ENCODE data around the gene ARMC2. TPM values are rescaled to one million over a fixed set of nuclear protein-coding genes. Genes with fewer than 3 reads are reported as not detected.

ARMC2 gene
- total and polyA plus RNA-seq, 2 experiments from 2014 or later, result 2.7 to 4.4 TPM

DNA sequence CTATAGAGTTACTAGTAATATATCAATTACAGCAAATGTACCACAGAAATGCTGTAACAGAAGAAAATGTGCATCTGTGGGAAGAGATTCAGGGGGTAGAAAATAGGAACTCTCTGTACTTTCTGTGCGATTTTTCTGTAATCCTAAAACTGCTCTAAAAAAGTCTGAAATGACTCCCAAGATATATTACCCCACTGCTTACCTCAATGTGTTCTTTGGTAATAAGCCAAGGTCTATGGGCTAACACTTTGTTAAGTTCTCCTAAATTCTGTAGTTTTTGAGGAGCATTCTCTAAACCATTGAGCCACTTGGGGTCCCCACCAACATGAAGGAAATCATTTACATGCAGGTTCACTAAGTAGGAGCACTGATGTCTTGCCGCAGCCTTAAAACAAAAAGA lies 152.1 kb downstream of the ARMC2 start:
- DNase-seq (ENCODE audit: low spot score), result no peak
- H3K4me3 ChIP-seq, result no peak overlapping the region
- H3K4me3 Mint-ChIP-seq, result no peak overlapping the region
- no peak for TF ChIP-seq ZNF114 (CRISPR knock-in tag; IDR thresholded peaks at IDR 0.05)
- TF ChIP-seq, protein P1, sequence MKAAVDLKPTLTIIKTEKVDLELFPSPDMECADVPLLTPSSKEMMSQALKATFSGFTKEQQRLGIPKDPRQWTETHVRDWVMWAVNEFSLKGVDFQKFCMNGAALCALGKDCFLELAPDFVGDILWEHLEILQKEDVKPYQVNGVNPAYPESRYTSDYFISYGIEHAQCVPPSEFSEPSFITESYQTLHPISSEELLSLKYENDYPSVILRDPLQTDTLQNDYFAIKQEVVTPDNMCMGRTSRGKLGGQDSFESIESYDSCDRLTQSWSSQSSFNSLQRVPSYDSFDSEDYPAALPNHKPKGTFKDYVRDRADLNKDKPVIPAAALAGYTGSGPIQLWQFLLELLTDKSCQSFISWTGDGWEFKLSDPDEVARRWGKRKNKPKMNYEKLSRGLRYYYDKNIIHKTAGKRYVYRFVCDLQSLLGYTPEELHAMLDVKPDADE (IDR thresholded peaks at IDR 0.05), result no peak
- no peak for TF ChIP-seq NANOG (IDR thresholded peaks at IDR 0.05; ENCODE audit: borderline replicate concordance)
- no peak for TF ChIP-seq ZNF331 (CRISPR knock-in tag; IDR thresholded peaks at IDR 0.05; ENCODE audit: low read depth)
- TF ChIP-seq, protein P2, sequence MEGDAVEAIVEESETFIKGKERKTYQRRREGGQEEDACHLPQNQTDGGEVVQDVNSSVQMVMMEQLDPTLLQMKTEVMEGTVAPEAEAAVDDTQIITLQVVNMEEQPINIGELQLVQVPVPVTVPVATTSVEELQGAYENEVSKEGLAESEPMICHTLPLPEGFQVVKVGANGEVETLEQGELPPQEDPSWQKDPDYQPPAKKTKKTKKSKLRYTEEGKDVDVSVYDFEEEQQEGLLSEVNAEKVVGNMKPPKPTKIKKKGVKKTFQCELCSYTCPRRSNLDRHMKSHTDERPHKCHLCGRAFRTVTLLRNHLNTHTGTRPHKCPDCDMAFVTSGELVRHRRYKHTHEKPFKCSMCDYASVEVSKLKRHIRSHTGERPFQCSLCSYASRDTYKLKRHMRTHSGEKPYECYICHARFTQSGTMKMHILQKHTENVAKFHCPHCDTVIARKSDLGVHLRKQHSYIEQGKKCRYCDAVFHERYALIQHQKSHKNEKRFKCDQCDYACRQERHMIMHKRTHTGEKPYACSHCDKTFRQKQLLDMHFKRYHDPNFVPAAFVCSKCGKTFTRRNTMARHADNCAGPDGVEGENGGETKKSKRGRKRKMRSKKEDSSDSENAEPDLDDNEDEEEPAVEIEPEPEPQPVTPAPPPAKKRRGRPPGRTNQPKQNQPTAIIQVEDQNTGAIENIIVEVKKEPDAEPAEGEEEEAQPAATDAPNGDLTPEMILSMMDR (conservative IDR thresholded peaks at IDR 0.05; ENCODE audit: low read depth in 2 of 2), result 0 out of 4 replicates have a peak, but pooled peaks of 1 of the 2 experiments have one; percentile 4
- TF ChIP-seq CREB1 (CRISPR knock-in tag; IDR thresholded peaks at IDR 0.05; ENCODE audit: low read depth), result no peak
- no peak for TF ChIP-seq STAT1 (IDR thresholded peaks at IDR 0.05; ENCODE audit: unreplicated experiment)
- no peak overlapping the region for H3K4me2 ChIP-seq
- 0 out of 2 replicates have a peak, but pooled peaks cover 3% of the 10 kb centered on the region for H4K20me1 ChIP-seq (replicated peaks; ENCODE audit: insufficient read depth)
- H3K27me3 Mint-ChIP-seq (ENCODE audit: insufficient read depth, low read depth, poor library complexity), result no peaks in the 10 kb centered on the region
- no peak overlapping the region for H3K27ac ChIP-seq (ENCODE audit: low read depth)
- no peaks in the 10 kb centered on the region for H3K27me3 ChIP-seq (ENCODE audit: insufficient read depth)
- no peaks in the 10 kb centered on the region for H3K4me1 Mint-ChIP-seq
- H3K79me2 ChIP-seq (replicated peaks; ENCODE audit: insufficient read depth), result peaks cover 22% of the 10 kb centered on the region
- peaks cover 8% of the 10 kb centered on the region; the same call in 2 of the 3 replicates for H3K36me3 Mint-ChIP-seq (ENCODE audit: low read depth)
- H3F3A ChIP-seq (replicated peaks; ENCODE audit: low read depth), result no peaks in the 10 kb centered on the region
- no peak overlapping the region for H3K27ac Mint-ChIP-seq
- H3K9me3 Mint-ChIP-seq, result no peaks in the 10 kb centered on the region
- no peaks in the 10 kb centered on the region for H3K4me1 ChIP-seq (ENCODE audit: insufficient read depth)
- H3K9me2 ChIP-seq (ENCODE audit: insufficient read depth), result no peaks in the 10 kb centered on the region
- peaks cover 5% of the 10 kb centered on the region; the same call in 1 of the 2 replicates for H3K36me3 ChIP-seq (ENCODE audit: insufficient read depth)
- no peak for ATAC-seq
- no peak overlapping the region for H2AFZ ChIP-seq

DNA sequence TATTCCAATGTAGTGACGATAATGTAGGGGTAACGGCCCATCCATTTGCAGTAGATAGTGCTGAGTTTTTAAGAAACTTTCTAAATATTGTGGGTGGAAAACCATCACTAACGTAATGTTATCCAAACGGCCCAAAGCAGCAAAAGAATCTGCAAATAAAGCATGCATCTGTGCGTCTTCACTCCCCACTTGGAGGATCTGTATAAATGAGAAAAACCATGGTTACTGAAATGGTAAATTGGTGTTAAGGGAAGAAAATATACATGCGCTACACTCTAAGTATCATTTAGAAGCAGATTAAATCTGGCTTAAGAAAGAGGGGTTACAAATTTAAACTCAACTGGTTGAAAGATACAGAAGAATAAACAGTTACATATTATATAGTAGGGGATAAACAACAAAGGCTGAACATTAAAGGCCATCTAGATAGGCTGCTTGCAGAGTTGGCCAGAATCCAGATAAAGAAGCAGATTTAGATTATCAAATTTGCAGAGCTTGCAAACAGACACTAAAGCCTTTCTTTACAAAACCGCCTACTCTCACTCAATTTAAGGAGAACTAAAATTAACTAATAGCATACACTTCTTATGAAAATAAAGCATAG lies 153.2 kb downstream of the ARMC2 start:
- no peaks in the 10 kb centered on the region for H3F3A ChIP-seq (replicated peaks; ENCODE audit: low read depth)
- H3K27me3 ChIP-seq (ENCODE audit: insufficient read depth), result no peaks in the 10 kb centered on the region
- ATAC-seq, result no peak
- no peak overlapping the region for H3K27ac Mint-ChIP-seq
- no peaks in the 10 kb centered on the region for H3K9me2 ChIP-seq (ENCODE audit: insufficient read depth)
- no peak overlapping the region for H3K4me3 Mint-ChIP-seq
- no peak for DNase-seq (ENCODE audit: low spot score)
- H2AFZ ChIP-seq, result no peak overlapping the region
- peaks cover 8% of the 10 kb centered on the region; the same call in 2 of the 3 replicates for H3K36me3 Mint-ChIP-seq (ENCODE audit: low read depth)
- H3K27me3 Mint-ChIP-seq (ENCODE audit: insufficient read depth, low read depth, poor library complexity), result no peaks in the 10 kb centered on the region
- H4K20me1 ChIP-seq (replicated peaks; ENCODE audit: insufficient read depth), result peaks cover 3% of the 10 kb centered on the region; the same call in 1 of the 2 replicates
- no peak overlapping the region for H3K4me2 ChIP-seq
- peaks cover under 1% of the 10 kb centered on the region; the same call in 1 of the 2 replicates for H3K4me1 ChIP-seq (ENCODE audit: insufficient read depth)
- peaks cover 31% of the 10 kb centered on the region for H3K79me2 ChIP-seq (replicated peaks; ENCODE audit: insufficient read depth)
- H3K9me3 Mint-ChIP-seq, result no peaks in the 10 kb centered on the region
- peaks cover 2% of the 10 kb centered on the region for H3K4me1 Mint-ChIP-seq
- H3K4me3 ChIP-seq, result no peak overlapping the region
- peaks cover 5% of the 10 kb centered on the region; the same call in 1 of the 2 replicates for H3K36me3 ChIP-seq (ENCODE audit: insufficient read depth)
- H3K27ac ChIP-seq (ENCODE audit: low read depth), result no peak overlapping the region
- TF ChIP-seq, protein P3, sequence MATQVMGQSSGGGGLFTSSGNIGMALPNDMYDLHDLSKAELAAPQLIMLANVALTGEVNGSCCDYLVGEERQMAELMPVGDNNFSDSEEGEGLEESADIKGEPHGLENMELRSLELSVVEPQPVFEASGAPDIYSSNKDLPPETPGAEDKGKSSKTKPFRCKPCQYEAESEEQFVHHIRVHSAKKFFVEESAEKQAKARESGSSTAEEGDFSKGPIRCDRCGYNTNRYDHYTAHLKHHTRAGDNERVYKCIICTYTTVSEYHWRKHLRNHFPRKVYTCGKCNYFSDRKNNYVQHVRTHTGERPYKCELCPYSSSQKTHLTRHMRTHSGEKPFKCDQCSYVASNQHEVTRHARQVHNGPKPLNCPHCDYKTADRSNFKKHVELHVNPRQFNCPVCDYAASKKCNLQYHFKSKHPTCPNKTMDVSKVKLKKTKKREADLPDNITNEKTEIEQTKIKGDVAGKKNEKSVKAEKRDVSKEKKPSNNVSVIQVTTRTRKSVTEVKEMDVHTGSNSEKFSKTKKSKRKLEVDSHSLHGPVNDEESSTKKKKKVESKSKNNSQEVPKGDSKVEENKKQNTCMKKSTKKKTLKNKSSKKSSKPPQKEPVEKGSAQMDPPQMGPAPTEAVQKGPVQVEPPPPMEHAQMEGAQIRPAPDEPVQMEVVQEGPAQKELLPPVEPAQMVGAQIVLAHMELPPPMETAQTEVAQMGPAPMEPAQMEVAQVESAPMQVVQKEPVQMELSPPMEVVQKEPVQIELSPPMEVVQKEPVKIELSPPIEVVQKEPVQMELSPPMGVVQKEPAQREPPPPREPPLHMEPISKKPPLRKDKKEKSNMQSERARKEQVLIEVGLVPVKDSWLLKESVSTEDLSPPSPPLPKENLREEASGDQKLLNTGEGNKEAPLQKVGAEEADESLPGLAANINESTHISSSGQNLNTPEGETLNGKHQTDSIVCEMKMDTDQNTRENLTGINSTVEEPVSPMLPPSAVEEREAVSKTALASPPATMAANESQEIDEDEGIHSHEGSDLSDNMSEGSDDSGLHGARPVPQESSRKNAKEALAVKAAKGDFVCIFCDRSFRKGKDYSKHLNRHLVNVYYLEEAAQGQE (IDR thresholded peaks at IDR 0.05; ENCODE audit: unreplicated experiment), result no peak

Measured in GM23338 (cell line).